NCI-H2029 treated with DMSO at 0.1 percent for 48 hours (cell line): ENCODE data around the gene CHST1.

ENCODE experiments used
- DNase-seq: peaks from one replicate; lab custom pipeline; 2025; lab: John Stamatoyannopoulos, UW

Gene CHST1

DNA sequence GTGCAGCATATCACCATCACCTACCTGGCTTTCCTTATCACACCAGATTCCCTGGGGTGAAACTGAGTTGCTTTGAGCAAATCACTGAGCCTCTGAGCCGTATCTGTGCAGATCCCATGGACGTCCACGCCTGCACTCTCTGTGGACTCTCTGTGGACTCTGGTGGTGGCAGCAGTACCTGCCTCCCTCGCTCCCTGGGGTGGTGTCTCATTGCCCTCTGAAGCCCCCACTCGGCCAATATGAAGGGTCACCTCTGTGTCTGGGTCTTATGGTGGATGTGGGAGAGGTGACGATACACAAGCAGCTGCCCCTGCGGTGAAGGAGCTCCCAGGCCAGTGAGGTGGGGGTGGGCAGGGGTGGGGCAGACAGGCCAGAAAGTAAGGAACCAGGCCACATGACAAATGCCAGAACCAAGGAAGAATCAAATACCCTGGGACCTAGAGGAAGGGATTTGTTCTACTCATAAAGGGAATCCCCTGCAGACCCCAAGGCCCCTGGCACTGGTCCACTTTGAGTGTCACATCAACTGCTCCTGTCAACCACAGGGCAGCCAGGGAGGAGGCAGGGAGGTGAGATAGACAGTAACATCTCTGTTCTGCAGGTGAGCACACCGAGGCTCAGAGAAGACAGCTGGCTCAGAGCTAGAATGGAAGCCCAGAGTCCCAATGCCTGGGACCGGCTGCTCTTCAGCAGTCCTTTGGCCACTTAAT lies 9.2 kb upstream of the CHST1 start:
- no peak for DNase-seq

DNA sequence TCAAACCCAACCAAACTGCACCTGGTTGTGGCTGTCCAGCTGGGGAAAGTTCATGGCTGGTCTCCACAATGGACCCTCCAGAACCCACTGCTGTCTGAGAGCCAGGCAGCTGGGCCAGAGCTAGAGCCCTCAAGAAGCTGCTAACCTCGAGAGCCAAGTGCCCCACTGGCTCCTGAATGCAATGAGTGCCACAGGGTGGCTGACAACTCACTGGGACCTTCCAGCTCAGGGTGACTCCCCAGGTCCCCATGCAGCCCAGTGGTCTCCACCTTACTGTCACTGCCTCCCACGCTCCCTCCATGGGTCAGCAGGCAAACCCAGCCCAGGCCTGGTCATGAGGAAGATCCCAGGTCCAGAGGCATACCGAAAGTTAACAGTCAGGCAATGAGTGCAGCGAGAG lies 8.0 kb upstream of the CHST1 start:
- no peak for DNase-seq

DNA sequence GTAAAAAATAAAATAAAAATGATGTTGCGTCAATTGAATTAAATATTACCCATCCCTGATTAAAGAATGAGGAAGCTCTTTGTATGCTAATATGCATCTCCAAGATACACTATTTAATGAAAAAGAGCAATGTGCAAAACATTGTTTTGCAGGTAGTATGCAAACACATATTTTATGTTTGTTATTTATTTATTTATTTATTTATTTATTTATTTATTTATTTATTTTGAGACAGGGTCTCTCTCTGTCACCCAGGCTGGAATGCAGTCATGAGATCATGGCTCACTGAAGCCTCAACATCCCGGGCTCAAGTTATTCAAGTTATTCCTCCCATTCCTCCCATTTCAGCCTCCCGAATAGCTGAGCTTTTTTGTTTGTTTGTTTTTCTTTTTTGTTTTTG lies 7.2 kb upstream of the CHST1 start:
- no peak for DNase-seq

DNA sequence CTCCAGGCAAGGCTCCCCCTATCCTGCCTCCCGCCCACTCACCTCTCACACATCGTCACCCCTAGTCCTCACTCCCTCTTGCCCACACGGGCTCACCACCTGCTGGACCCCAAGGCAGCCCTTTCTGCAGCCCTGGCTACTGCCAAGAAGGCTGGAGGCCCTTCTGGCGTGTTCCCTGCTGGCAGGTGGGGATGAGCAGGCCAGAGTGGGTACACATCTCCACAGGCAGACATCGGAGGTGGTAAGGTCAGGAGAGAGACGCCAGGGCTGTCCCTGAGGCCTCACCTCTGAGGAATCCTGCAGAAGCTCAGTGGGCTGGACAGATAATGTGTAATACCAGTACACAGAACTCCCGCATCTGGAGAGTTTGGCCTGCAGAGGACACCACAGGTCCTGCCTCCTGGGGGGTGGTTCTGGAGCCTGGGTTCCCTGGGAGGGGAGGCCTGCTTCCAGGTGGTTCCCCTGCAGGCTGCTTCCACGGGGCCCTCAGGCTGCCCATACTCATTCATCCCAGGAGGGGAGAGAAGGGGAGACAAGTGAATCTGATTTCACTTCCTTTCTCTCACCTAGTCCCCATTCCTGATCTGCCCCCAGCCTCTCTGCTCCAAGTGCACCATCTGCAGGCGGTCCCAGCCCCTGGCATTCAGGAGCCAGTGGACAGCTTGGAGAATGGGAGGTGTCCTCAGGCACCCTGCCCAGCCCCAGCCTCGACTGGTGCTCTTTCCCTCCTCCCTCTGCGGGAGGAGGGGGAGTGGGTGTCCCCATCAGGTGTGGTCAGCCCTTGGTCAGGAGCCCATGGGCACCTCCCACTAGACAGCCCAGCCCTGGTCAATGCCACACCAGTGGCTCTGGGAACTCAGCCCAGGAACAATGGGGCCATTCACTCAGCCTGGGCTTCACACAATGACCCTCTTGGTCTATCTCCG lies 6.1 kb upstream of the CHST1 start:
- DNase-seq: no peak

DNA sequence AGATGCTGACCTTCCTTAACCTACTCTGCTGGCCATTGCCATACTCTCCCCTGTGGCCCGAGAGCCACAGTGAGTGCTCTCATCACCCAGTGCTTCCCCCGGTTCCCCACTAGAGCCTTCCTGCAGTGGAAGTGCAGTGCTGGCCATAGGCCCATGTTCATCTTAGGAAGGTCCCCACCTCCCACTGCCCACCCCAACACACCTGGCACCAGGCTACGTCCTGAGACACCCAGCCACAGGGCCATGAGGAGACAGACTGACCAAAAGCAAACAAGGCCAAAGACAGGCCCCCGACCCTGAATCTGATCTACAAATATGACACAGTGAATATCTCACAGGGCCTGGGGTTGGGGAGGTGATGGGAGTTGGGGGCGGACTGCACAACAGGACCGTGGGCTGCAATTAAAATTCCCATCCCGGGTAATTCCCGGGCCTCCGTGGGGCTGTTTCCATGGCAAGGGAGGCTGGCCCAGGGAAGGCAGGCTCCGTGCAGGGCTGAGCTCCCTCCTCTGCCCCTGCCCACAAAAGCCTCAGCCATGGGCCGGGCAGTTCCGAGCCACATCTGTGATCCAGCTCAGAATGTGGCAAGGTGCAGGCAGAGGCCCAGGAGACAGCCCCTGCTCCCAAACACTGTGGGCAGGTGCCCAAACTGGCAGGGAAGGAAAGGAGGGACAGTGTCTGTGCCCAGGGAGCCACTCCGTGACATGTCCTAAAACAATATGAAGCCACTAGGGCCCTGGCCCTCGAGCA lies 5.1 kb upstream of the CHST1 start:
- no peak for DNase-seq

DNA sequence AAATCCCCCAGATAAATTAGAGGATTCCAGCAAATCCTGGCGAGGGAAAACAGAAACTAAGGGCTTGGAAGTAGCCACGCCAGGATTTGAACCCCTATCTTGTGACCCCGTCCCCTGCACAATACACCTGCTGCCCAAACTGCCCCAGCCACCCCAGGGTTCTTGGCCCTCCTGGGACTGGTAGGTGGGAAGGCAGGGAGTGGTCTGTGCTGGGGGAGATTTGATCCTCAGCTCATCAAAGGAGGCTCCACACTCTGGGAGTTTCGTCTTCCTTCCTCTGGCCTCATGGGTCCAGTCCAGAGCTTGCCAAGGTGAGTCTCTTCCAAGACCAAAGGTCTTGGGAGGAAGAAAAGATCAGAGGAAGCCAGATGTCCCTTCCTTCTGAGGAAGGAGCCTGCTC lies 4.5 kb upstream of the CHST1 start:
- no peak for DNase-seq

DNA sequence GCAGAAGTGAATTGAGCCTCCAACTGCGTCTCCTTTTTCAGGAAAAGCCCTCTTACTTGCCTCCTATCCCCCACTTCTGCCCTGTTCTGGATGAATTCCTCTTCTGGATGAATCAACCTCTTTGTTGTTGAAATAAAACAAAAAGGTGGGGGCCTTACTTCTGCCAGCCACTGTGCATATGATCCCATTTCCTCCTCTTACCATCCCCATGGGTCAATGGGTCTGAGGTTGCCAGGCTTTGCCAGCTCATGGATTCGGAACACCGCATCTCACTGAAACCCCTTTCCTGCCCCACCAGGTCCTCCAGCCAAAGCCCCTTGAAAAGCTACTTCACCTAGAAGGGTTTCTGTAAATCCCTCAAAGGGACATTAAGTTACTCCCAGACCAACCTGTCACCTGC lies 3.7 kb upstream of the CHST1 start:
- peak; percentile 55 for DNase-seq

DNA sequence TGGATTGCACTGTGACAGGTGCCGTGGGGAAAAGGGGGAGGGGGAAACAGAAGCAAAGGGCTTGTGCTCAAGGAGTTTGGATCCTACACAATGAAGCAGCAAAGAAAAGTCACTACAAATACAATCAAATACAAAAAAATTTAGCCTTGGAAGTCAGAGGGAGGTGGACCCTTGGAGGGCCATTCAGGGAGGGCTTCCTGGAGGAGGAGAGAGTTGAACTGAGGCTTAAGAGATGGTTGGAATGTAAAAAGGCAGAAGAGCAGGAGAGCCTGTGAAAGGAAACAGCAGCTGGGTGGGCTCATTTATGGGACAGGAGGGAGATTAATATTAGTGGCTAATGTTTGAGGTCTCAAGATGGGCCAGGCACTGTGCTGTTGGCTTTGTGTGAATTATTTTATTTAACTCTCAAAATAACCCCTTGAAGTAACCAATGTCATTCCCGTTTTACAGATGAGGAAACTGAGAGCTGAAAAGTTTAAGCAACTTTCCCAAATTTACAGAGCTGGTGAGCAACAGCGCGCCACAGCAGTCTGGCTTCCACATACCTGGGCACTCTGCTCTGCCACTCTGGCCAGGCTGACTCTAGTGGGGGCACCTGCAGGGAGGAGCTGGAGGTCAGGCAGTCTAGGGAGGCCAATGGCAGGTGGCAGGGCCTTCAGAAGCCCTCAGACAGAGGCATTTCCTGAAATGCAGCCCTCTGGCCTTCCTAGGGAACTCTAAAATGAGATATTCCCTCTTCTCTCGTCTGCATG lies 2.7 kb upstream of the CHST1 start:
- DNase-seq: no peak

DNA sequence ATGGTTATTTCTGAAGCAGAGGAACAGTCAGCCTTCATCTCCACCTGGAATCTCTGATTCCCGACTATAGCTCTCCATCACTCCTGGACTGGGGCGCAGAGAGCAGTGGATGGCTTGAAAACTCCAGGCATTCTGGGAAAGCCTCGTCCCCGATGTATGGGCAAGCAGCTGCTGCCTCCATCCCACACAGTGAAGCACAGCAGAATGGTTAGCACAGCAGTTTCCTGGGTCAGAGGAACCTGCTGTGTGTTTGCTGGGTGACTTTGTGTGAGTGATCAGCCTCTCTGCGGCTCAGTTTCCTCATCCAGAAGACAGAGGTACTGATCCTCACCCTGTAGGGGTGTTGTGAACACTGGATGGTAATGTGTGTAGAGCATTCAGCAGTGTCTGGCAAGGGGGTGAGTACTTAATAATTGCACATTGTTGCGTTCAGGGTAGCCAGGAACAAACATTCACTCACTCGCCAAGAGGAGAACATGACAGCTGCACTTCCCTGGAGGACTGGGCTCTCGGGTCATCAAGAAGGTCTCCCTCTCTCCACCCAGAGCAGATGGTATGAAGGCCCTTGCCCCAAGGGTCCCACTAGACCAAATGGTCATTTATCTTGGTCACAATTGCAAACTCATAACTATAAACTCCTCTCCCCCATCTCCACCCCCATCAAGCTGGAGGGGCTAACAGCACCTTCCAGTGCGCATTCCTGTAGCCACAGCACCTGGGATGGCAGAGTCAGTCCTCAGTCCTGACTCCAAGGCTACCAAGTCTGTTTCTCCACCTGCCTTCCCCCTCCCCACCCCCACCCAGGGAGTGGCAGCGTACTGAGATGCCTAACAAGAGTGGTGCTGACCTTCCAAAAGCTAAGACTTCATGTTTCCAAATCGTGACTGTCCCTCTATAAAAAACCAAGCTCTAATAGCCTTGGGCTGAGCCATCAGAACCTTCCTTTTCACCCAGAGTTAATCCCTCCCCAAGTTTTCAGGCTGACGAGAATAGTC lies 1.5 kb upstream of the CHST1 start:
- DNase-seq: no peak

DNA sequence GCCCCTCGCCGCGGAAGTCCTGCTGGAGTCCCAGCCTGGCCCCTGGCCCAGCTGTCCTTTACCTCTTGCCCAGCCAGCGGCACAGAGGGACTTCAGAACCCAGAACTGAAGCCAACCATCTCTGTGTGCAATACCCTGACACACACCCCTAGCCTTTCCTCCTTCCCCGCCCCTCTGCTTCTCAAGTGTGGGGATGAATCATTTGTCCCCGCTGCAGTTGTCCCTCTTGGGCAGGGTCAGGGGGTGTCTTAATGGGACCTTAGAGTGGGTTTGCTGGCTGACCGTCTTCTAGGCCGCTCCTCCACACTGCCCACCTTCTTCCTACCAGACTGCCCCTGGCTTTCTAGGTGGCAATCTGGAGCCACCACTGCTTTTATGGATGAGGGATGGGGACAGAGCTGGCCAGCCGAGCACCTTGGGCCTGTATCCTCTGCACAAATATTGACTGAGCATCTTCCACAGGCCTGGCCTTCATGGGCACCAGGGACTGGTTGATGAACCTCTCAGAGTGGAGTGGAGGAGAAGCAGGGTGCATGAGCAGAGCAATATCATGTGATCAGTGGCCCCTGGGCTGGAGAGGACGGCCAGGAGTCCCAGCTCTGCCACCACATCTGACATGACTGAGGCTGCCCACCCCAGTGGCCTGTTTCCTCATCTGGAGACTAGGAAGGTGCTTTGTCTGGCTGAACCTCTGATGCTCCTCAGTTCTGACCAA lies 668 bp upstream of the CHST1 start:
- DNase-seq: no peak

DNA sequence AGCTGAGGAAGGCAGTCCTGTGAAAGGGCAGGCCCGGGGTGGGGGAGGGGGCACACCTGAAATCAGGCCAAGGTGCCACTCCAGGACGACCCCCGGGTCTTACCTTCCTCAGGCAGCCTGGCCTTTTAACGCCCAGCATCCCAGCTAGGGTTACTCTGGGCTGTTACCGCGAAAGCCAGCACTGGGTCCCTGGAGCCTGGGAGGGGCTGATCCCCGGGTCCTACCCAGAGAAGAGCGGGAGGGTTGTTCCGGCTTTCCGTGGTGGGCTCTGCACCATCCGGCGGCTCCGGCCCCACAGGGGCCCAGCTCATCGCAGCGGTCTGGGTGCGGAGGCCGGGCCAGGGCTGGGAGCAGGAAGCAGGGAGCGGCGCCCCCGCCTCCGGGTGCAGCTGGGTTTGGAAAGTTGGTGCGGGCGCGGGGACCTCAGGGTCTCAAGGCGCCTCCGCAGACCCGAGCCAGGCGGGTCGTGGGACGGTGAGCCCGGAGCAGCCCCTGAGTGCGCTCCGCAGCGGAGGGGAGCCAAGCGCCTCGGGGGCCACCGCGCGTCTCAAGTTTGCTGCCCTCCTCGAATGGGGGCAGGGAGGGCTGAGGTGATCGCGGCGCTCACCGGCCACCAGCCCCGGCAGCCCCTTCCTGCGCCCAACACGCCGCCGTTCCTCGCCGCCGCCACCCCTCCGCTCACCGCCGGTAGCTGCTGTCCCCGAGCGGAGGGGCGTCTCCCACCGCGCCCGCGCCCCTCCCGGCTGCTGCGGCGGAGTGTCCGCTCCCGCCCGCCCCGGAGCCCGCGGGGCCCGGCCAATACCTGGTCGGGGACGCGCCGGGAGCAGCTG lies 831 bp downstream of the CHST1 start:
- DNase-seq: no peak

DNA sequence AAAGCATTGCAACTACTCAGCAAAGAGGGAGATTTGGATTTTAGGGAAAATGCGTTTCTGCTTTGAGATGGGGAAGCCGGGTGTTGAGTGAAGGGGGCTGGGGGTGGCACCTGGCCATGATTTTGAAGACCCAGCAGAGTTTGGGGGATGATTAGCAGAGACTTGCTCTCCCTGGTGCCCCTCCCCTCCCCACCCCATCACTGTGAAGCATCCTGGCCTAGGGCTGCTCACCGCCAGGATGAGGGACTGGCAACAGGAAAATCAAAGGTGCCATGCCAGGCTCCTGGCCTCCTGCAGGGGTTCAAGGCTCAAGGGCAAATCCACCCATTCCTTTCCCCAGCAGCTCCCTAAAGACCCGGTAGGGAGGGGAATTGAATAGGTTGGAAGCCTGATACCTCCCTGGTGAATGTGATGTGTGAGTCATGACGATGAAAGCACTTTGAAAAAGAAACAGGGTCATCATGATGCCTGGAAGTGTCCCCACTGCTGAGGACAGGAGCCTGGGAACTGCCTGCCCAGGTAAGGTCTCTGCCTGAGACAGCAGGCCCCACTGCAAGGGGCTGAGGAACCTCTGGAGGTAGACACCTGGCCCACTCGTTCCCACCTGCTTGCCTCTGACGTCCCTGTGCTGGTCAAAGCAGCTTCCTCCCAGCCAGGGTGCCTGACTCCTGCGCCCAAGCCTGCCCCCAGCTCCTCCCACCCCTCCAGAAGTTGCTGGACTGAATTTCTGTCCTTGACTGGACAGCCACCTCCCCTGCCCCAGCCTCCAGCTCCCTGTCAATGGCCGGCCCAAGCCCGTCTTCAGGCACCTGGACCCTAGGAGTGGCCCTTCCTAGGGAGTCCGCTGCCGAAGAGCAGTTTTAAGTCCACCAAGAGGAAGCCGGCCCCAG lies 1.7 kb downstream of the CHST1 start:
- no peak for DNase-seq

DNA sequence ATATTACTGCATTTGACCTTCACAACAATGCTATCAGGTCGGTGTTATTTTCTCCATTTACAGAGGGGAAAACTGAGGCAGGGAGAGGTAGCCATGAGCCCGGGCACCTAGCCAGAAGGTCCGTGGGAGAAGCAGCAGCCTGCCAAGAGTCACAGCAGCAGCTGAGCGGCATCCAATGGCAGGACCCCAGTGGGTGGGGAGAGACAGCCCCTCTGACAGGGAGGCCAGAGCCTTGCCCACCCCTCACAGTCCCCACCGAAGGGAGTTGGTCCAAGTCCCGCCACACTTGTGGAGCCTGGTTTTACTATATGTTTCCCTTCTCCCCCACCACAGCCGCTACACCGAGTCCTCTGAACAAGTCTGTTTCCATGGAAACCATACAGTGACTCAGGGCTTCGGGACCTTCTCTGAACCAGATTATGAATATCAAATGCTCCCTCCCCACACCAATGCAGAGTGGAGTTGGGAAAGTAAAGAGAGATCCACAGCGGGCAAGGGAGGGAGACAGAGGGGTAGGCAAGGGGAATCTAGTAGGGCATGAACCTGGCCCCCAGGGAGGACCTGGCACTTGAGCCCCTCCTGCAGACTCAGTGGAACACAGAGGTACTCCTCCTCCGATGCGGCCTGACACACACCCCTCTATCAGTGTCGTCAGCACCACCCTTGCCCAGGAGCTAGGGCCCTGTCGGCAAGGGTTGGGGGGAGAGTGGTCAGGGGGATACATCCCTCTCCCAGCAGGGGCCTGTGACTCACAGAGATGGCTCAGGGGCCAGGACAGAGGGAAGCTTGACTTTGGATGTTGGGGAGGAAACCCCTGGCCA lies 2.5 kb downstream of the CHST1 start:
- no peak for DNase-seq

DNA sequence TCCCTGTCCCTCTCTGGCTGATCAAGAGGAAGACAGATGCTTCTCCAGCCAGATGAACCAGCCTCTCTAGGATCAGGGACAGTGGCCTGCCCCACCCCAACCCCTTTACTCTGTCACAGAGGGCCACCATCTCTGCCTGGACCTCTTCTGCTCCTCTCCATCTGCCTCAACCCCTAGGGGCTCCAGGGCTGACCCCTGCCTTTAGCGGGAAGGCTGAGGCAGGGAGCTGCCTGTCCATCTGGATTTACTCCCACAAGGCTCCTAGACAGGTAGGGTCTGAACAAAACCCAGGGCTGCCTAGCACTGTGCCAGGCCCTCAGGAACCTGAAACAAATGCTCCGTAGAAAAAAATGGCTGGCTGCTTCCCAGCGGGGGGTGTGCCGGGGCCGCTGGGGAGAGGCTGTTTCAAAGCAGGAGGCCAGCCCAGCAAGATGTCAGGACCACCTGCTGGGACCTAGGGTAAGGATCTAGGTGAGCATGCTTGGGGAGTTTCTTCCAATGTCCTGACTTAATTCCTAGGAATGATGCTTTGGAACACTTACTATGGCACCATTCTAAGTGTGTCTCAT lies 3.2 kb downstream of the CHST1 start:
- DNase-seq: no peak

DNA sequence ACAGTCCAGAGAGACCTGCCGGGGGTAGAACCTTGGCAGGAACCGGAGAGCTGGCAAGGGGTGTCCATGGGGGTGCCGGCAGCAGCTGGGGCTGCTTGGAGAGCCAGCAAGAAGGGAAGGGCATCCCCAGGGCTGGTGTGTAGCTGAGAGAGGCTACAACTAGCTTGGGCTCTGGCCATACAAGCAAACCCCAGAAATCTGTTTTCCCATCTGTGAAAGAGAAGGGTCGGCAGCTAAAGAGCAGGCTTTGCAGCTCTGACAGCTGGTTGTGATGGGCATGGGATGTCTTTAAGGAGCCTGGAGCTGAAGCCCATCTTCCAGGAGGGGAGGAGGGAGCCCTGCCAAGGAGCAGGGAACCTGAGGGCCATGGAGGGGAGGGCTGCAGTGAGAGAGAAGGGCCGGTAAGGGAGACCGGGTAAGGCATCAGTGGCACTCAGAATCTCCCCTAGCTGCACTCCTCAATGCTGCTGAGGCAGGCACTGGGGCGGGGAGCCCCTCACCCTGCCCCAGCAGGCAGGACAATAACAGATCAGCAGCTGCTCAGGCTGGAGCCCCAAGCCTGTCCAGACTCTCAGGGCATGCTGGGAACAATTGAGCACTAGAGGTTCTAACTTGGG lies 3.9 kb downstream of the CHST1 start:
- DNase-seq: no peak

DNA sequence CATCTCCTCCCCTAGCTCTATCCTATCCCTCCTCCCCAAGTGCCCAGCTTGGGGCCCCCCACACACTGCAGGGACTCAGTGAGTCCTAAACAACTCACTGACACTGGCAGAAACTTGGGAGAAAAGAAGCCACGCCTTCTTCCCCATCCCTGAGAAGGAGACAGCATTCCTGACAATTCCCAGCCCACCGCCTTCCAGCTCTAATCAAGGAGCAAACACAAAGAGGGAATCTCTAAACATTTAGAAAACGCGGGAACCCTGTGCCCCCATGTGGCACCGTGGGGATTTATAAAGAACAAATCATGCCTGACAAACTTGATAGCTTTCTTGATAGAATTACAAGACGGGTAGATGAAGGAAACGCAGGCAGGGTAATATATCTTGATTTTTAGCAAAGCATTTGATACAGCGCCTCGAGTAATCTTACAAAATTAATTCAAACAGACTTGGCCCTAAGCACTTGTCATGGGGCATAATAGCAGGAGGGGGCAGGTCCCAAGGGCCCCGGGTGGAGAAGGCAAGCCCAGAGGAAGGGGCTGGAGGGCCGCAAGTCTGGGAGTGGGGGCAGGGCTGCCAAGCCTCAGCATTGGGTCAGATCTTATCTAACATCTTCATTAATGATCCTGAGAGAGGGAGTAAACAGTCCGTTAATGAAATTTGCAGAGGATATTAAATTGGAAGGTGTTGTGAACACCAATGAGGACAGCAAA lies 4.5 kb downstream of the CHST1 start:
- DNase-seq: no peak
